Iris pigment epithelial cell (primary cell): ENCODE results near the gene AMOTL2.
A peak's percentile ranks its signal among the peaks of the same experiment; 100 is the strongest.

Source experiments
- DNase-seq: peaks from one replicate; pipeline ENCODE4 v3.0.0-alpha.2; 2011; ENCODE audit warnings: low read depth

AMOTL2 gene

GRCh38 chr3:134374105-134374790 lies at the start of gene AMOTL2:
Gene AMOTL2 (minus strand): TSS chr3:134374447. CDS start chr3:134371433, 3,014 bp downstream.
- peak; percentile 98 for DNase-seq

GRCh38 chr3:134423153-134423552 lies 48.9 kb upstream of the AMOTL2 start:
- peak; percentile 48 for DNase-seq

GRCh38 chr3:134419960-134420321 lies 45.7 kb upstream of the AMOTL2 start:
- DNase-seq, result no peak

GRCh38 chr3:134419214-134419959 lies 45.1 kb upstream of the AMOTL2 start:
- no peak for DNase-seq

GRCh38 chr3:134409041-134409440 lies 34.8 kb upstream of the AMOTL2 start:
- DNase-seq, result no peak

GRCh38 chr3:134407239-134407625 lies 33.0 kb upstream of the AMOTL2 start:
- DNase-seq, result no peak

GRCh38 chr3:134406331-134407238 lies 32.3 kb upstream of the AMOTL2 start:
- DNase-seq, result no peak

GRCh38 chr3:134404366-134404885 lies 30.2 kb upstream of the AMOTL2 start:
- DNase-seq, result no peak

- no peak for DNase-seq
Measured at GRCh38 chr3:134397755-134398154, 23.5 kb upstream of the AMOTL2 start.

GRCh38 chr3:134395103-134395502 lies 20.9 kb upstream of the AMOTL2 start:
- no peak for DNase-seq

- DNase-seq, result no peak
Measured at GRCh38 chr3:134394380-134394779, 20.1 kb upstream of the AMOTL2 start.

- no peak for DNase-seq
Measured at GRCh38 chr3:134393074-134393473, 18.8 kb upstream of the AMOTL2 start.

GRCh38 chr3:134392336-134392983 lies 18.2 kb upstream of the AMOTL2 start:
- no peak for DNase-seq

GRCh38 chr3:134389865-134390264 lies 15.6 kb upstream of the AMOTL2 start:
- no peak for DNase-seq

GRCh38 chr3:134388788-134389485 lies 14.7 kb upstream of the AMOTL2 start:
- DNase-seq, result no peak

GRCh38 chr3:134388292-134388691 lies 14.0 kb upstream of the AMOTL2 start:
- no peak for DNase-seq

- DNase-seq, result no peak
Measured at GRCh38 chr3:134387293-134387692, 13.0 kb upstream of the AMOTL2 start.

- no peak for DNase-seq
Measured at GRCh38 chr3:134384963-134385362, 10.7 kb upstream of the AMOTL2 start.

- no peak for DNase-seq
Measured at GRCh38 chr3:134381831-134382442, 7.7 kb upstream of the AMOTL2 start.

GRCh38 chr3:134381076-134381475 lies 6.8 kb upstream of the AMOTL2 start:
- no peak for DNase-seq

- DNase-seq, result no peak
Measured at GRCh38 chr3:134380249-134380648, 6.0 kb upstream of the AMOTL2 start.
